Endothelial cell (in vitro differentiated cells): ENCODE data around the gene NPRL2. TPM values are rescaled to one million over a fixed set of nuclear protein-coding genes. Genes with fewer than 3 reads are reported as not detected.

ENCODE experiments used
- DNase-seq: peaks from one replicate; pipeline ENCODE4 v3.0.0; 2021; ENCODE audit warnings: low spot score
- H3K27ac Mint-ChIP-seq: one replicate; pipeline ENCODE4 v1.8.0; 2021; ENCODE audit warnings: mixed read lengths, inconsistent platforms; ENCODE audit not compliant: unreplicated experiment
- H3K27me3 Mint-ChIP-seq: one replicate; pipeline ENCODE4 v1.8.0; 2021; ENCODE audit warnings: mild to moderate bottlenecking, moderate library complexity, mixed read lengths, inconsistent platforms; ENCODE audit not compliant: unreplicated experiment
- H3K36me3 Mint-ChIP-seq: one replicate; pipeline ENCODE4 v1.8.0; 2021; ENCODE audit warnings: mild to moderate bottlenecking, low read depth, mixed read lengths, inconsistent platforms; ENCODE audit not compliant: unreplicated experiment
- H3K4me1 Mint-ChIP-seq: one replicate; pipeline ENCODE4 v1.8.0; 2021; ENCODE audit warnings: mild to moderate bottlenecking, mixed read lengths, inconsistent platforms; ENCODE audit not compliant: unreplicated experiment
- H3K4me3 Mint-ChIP-seq: one replicate; pipeline ENCODE4 v1.8.0; 2021; ENCODE audit warnings: mild to moderate bottlenecking, mixed read lengths, inconsistent platforms; ENCODE audit not compliant: unreplicated experiment
- H3K9me3 Mint-ChIP-seq: one replicate; pipeline ENCODE4 v1.8.0; 2021; ENCODE audit warnings: mixed read lengths, inconsistent platforms; ENCODE audit not compliant: unreplicated experiment
- total RNA-seq: library from RNA; stranded (reverse); fragmentation: NEBNext Ultra II Directional; extraction: Animal tissue kit (Norgen Biotek cat#: 25700); gene quantifications from one replicate; pipeline ENCODE4 v1.2.1, GENCODE V29; 2021; ENCODE audit not compliant: unreplicated experiment
- TF ChIP-seq, protein P1 (sequence below): fragments of 200-600 bp; sonication (generic); IDR thresholded peaks from one replicate; pipeline ENCODE4 v1.5.0; 2021; ENCODE audit warnings: antibody characterized with exemption; ENCODE audit not compliant: unreplicated experiment

Gene NPRL2
- total RNA-seq, 1 donor from 2014 or later, result 18.0 TPM

- Mint-ChIP-seq H3K9me3 (no peaks in the 10 kb centered on the region), H3K4me1 (peaks cover 12% of the 10 kb centered on the region), H3K4me3 (peak overlapping the region; percentile 96), H3K27me3 (peaks cover 4% of the 10 kb centered on the region), H3K27ac (peak overlapping the region; percentile 70), H3K36me3 (no peaks in the 10 kb centered on the region)
- no peak for DNase-seq
- TF ChIP-seq, protein P1, sequence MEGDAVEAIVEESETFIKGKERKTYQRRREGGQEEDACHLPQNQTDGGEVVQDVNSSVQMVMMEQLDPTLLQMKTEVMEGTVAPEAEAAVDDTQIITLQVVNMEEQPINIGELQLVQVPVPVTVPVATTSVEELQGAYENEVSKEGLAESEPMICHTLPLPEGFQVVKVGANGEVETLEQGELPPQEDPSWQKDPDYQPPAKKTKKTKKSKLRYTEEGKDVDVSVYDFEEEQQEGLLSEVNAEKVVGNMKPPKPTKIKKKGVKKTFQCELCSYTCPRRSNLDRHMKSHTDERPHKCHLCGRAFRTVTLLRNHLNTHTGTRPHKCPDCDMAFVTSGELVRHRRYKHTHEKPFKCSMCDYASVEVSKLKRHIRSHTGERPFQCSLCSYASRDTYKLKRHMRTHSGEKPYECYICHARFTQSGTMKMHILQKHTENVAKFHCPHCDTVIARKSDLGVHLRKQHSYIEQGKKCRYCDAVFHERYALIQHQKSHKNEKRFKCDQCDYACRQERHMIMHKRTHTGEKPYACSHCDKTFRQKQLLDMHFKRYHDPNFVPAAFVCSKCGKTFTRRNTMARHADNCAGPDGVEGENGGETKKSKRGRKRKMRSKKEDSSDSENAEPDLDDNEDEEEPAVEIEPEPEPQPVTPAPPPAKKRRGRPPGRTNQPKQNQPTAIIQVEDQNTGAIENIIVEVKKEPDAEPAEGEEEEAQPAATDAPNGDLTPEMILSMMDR, result no peak
Measured at GRCh38 chr3:50299929-50300680, 50.5 kb downstream of the NPRL2 start.

- peaks cover 12% of the 10 kb centered on the region for H3K4me1 Mint-ChIP-seq
- DNase-seq, result no peak
- peak overlapping the region; percentile 70 for H3K27ac Mint-ChIP-seq
- peak overlapping the region; percentile 96 for H3K4me3 Mint-ChIP-seq
- H3K27me3 Mint-ChIP-seq, result peaks cover 4% of the 10 kb centered on the region
- TF ChIP-seq, protein P1, result no peak
- H3K36me3 Mint-ChIP-seq, result no peaks in the 10 kb centered on the region
- no peaks in the 10 kb centered on the region for H3K9me3 Mint-ChIP-seq
Measured at GRCh38 chr3:50299638-50299928, 51.0 kb downstream of the NPRL2 start.

DNA sequence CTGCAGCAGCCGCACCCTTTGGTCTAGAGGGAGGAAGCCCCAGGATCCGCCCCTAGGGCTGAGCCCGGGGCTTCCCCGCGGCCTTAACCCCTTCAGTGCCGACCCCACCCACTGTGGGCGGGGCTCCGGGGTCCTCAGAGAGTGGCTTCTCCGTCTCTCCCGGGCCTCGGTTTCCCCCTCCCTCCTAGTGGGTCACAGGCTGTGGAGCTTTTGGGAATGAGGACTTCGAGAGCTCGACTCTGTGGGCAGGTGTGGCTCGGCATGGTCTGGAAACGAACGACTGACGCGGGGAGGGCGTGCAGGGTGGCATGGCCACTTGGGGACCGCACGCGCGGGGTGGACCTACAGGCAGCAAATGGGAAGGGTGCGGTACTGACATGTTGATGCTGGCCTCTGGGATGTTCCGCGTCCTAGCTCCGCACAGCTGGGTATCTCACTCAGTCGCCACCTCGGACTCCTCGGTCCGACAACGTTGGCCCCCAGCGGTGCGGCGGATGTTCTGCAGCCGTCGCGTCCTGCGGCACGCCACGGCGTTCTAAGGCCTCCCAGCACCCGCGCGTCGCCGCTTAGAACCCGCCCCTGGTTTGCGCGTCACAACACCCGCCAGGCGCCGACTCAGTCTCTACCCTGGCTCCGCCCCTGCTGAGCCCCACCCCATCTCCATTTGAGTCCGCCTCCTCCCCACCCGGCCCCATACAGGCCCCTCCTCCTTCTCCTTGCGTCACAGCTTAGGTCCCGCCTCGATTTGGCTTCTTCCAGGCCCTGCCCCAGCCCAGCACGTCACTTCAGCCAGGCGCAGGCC, 51.5 kb downstream of the NPRL2 start, which contains the start of the genes HYAL3 and NAA80:
Gene HYAL3, minus strand, starts transcription at position 570 of the 802 bp plus-strand sequence. CDS start 3,803 bp downstream, outside the sequence.
Gene NAA80, minus strand, starts transcription at position 570 of the 802 bp plus-strand sequence. CDS start 1,942 bp downstream, outside the sequence.
- Mint-ChIP-seq H3K27ac (peak within 1 kb of the TSS; percentile 72), H3K4me1 (peaks cover 12% of the 10 kb centered on the region), H3K4me3 (peak within 1 kb of the TSS; percentile 96), H3K36me3 (no peaks in the 10 kb centered on the region), H3K9me3 (no peaks in the 10 kb centered on the region), H3K27me3 (peaks cover 4% of the 10 kb centered on the region)
- DNase-seq, result peak; percentile 97
- TF ChIP-seq, protein P1, result no peak

GRCh38 chr3:50297896-50298725, 52.5 kb downstream of the NPRL2 start:
- Mint-ChIP-seq H3K27ac (peak overlapping the region; percentile 57), H3K4me3 (peak overlapping the region; percentile 96), H3K36me3 (no peaks in the 10 kb centered on the region), H3K27me3 (peaks cover 4% of the 10 kb centered on the region), H3K4me1 (peaks cover 12% of the 10 kb centered on the region), H3K9me3 (no peaks in the 10 kb centered on the region)
- no peak for DNase-seq
- TF ChIP-seq, protein P1, result peak; percentile 25
